A673 (cell line): Measurements from ENCODE around the gene TSPYL2. TPM values are rescaled to one million over a fixed set of nuclear protein-coding genes. Genes with fewer than 3 reads are reported as not detected.

Experiments used
- BruUV-seq: library from RNA; stranded (reverse); fragments of 400-500 nt; replicated peaks from 2 replicates; lab custom pipeline; 2021; lab: Mats Ljungman, UMichigan
- CTCF ChIA-PET: fragments of 300-600 bp; sonication (Branson Sonifier 250); formaldehyde crosslinking; loops from one replicate; lab custom pipeline; 2022; ENCODE audit warnings: antibody characterized with exemption; lab: Charles Lee
- POLR2A ChIA-PET: fragments of 300-600 bp; sonication (Branson Sonifier 250); formaldehyde crosslinking; loops from one replicate; lab custom pipeline; 2022; ENCODE audit warnings: antibody characterized with exemption; ENCODE audit not compliant: low non-redundant PET; lab: Charles Lee
- DNase-seq: peaks from one replicate; pipeline ENCODE4 v3.0.0-alpha.2; 2015; ENCODE audit warnings: low spot score
- H3K27ac ChIP-seq: fragments of 200-600 bp; sonication (generic); 2 replicates; pipeline ENCODE4 v1.5.1; 2016; ENCODE audit warnings: mixed run types, low read depth, mild to moderate bottlenecking, mixed read lengths, antibody characterized with exemption, low read length; ENCODE audit not compliant: poor library complexity, severe bottlenecking
- H3K27me3 ChIP-seq: fragments of 200-600 bp; sonication (generic); replicated peaks from 2 replicates; pipeline ENCODE4 v1.6.1; 2017; ENCODE audit warnings: mixed run types, low read depth, mild to moderate bottlenecking, mixed read lengths, antibody characterized with exemption, low read length; ENCODE audit not compliant: insufficient read depth, poor library complexity
- H3K36me3 ChIP-seq: fragments of 200-600 bp; sonication (generic); 2 replicates; pipeline ENCODE4 v1.6.1; 2016; ENCODE audit warnings: mixed run types, mild to moderate bottlenecking, mixed read lengths, antibody characterized with exemption, low read length; ENCODE audit not compliant: insufficient read depth, poor library complexity, severe bottlenecking
- H3K4me1 ChIP-seq: fragments of 200-600 bp; sonication (generic); 2 replicates; pipeline ENCODE4 v1.6.1; 2017; ENCODE audit warnings: mixed run types, mild to moderate bottlenecking, mixed read lengths, antibody characterized with exemption, low read length; ENCODE audit not compliant: insufficient read depth, poor library complexity, severe bottlenecking
- H3K4me3 ChIP-seq: fragments of 200-600 bp; sonication (generic); 2 replicates; pipeline ENCODE4 v1.5.1; 2016; ENCODE audit warnings: low read depth, mixed run types, mild to moderate bottlenecking, mixed read lengths, low read length; ENCODE audit not compliant: poor library complexity, severe bottlenecking
- H3K9me3 ChIP-seq: fragments of 200-600 bp; sonication (generic); 2 replicates; pipeline ENCODE4 v1.6.1; 2016; ENCODE audit warnings: mixed run types, low read depth, mild to moderate bottlenecking, mixed read lengths, antibody characterized with exemption, low read length; ENCODE audit not compliant: poor library complexity, severe bottlenecking
- EZH2 ChIP-seq: fragments of 200-600 bp; sonication (generic); IDR thresholded peaks from 2 replicates; pipeline ENCODE4 v1.6.1; 2017; ENCODE audit warnings: borderline replicate concordance, low read depth, mild to moderate bottlenecking, mixed read lengths, antibody characterized with exemption, low read length; ENCODE audit not compliant: poor library complexity, severe bottlenecking
- intact Hi-C: fragments of 100-400 bp; cut with micrococcal nuclease; formaldehyde crosslinking; loops from one replicate; pipeline ENCODE4 v1.10.0; 2022; ENCODE audit not compliant: unreplicated experiment
- total RNA-seq: library from RNA; stranded (reverse); gene quantifications from 2 replicates; pipeline ENCODE4 v1.2.3, GENCODE V29; 2021
- TF ChIP-seq, protein P1 (sequence below): fragments of 300-800, 200-600 bp; sonication (generic); conservative IDR thresholded peaks from 2 replicates; pipeline ENCODE4 v1.5.1; 2017; ENCODE audit warnings: low read depth, mild to moderate bottlenecking, antibody characterized with exemption, low read length, moderate library complexity, mixed read lengths

The TSPYL2 gene
- total RNA-seq, 1 experiment from 2014 or later: 25.0 TPM

DNA sequence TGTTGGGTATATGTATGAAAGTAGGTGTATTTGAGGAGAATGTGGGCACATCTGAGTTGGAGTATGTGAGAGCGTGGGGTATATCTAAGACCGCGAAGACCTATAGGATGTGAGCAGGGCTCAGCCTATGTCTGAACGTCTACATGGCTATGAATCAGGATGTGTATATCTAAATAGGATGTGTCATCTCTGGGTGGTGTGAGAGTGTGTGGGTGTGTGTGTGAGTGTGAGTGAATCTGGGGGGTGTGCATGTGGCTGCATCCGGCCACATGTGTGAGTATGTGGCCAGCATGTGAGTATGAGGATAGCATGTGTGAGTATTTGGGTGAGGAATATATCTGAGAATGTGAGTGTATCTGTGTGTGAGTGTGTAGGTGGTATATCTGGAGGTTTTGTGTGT is 25.9 kb upstream of the TSPYL2 start:
- H3K27me3 ChIP-seq: no peaks in the 10 kb centered on the region
- no peak for TF ChIP-seq EZH2
- TF ChIP-seq, protein P1, sequence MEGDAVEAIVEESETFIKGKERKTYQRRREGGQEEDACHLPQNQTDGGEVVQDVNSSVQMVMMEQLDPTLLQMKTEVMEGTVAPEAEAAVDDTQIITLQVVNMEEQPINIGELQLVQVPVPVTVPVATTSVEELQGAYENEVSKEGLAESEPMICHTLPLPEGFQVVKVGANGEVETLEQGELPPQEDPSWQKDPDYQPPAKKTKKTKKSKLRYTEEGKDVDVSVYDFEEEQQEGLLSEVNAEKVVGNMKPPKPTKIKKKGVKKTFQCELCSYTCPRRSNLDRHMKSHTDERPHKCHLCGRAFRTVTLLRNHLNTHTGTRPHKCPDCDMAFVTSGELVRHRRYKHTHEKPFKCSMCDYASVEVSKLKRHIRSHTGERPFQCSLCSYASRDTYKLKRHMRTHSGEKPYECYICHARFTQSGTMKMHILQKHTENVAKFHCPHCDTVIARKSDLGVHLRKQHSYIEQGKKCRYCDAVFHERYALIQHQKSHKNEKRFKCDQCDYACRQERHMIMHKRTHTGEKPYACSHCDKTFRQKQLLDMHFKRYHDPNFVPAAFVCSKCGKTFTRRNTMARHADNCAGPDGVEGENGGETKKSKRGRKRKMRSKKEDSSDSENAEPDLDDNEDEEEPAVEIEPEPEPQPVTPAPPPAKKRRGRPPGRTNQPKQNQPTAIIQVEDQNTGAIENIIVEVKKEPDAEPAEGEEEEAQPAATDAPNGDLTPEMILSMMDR: no peak
- no peak for DNase-seq
- no peaks in the 10 kb centered on the region for H3K36me3 ChIP-seq
- POLR2A ChIA-PET: no interaction called here
- CTCF ChIA-PET: no interaction called here
- no TSS peak for BruUV-seq
- H3K4me1 ChIP-seq: no peaks in the 10 kb centered on the region
- H3K4me3 ChIP-seq: no peak overlapping the region
- no peak overlapping the region for H3K27ac ChIP-seq
- intact Hi-C loops: no loop called here
- no peaks in the 10 kb centered on the region for H3K9me3 ChIP-seq

DNA sequence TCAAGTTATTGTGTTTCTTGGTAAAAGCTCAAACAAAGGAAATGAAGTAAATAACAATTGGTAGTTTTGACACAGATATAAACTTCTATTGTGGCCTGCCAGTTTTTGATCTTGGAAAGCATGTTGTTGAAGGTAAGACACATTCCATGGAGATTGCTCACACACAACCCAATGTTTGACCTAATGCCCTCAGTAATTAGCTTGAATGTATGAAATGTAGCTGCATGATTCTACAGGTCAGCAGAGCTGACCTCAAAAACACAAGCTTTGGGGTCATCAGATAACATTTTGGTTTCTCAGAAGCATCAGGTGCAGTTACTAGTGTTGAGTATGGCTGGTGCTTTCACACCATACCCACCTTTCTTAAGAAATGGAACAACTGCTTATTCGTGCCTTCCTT is 17.1 kb upstream of the TSPYL2 start:
- H3K9me3 ChIP-seq: no peaks in the 10 kb centered on the region
- intact Hi-C loops: no loop called here
- DNase-seq: no peak
- ChIA-PET POLR2A (no interaction called here), CTCF (no interaction called here)
- no peak overlapping the region for H3K4me3 ChIP-seq
- TF ChIP-seq EZH2: no peak
- TF ChIP-seq, protein P1: no peak
- H3K27ac ChIP-seq: no peak overlapping the region
- H3K27me3 ChIP-seq: no peaks in the 10 kb centered on the region
- H3K36me3 ChIP-seq: no peaks in the 10 kb centered on the region
- no peaks in the 10 kb centered on the region for H3K4me1 ChIP-seq
- no TSS peak for BruUV-seq

DNA sequence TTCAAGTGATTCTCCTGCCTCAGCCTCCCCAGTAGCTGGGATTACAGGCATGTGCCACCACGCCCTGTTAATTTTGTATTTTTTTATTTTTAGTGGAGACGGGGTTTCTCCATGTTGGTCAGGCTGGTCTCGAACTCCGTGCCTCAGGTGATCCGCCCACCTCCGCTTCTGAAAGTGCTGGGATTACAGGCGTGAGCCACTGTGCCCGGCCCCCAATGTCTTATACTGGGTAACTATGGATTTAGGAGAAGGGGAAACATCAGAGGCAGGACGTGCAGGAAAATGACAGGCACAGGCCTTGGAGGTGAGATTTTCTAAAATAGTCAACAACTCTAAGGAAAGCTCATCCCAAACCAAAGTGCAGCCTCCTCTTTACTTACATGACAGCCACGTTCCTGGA is 11.1 kb upstream of the TSPYL2 start:
- ChIA-PET CTCF (no interaction called here), POLR2A (no interaction called here)
- Histone ChIP-seq H3K4me1 (no peaks in the 10 kb centered on the region), H3K36me3 (no peaks in the 10 kb centered on the region), H3K27ac (no peak overlapping the region), H3K27me3 (no peaks in the 10 kb centered on the region), H3K9me3 (no peaks in the 10 kb centered on the region), H3K4me3 (no peak overlapping the region)
- intact Hi-C loops: no loop called here
- BruUV-seq: no TSS peak
- DNase-seq: no peak
- TF ChIP-seq, protein P1: no peak
- no peak for TF ChIP-seq EZH2
